GM19463 (cell line): ENCODE data around the gene ALX3.
"Not testable (repeated sequence)": the region's sequence is repeated elsewhere in the genome, so short reads cannot be mapped to it uniquely, and the experiment has no call there.

Source experiments
- ATAC-seq: cut with Tn5 transposase; IDR thresholded peaks from one replicate; pipeline ENCODE4 v1.9.1; 2021; ENCODE audit warnings: mild to moderate bottlenecking, moderate library complexity; ENCODE audit not compliant: unreplicated experiment

The ALX3 gene

GRCh38 chr1:110048923-110049601 lies 21.4 kb downstream of the ALX3 start:
- ATAC-seq, result no peak

- no peak for ATAC-seq
Observed at GRCh38 chr1:110048240-110048639, 22.2 kb downstream of the ALX3 start.

GRCh38 chr1:110047463-110047862 lies 23.0 kb downstream of the ALX3 start:
- ATAC-seq, result no peak

GRCh38 chr1:110043016-110043415 lies 27.5 kb downstream of the ALX3 start:
- ATAC-seq, result no peak

DNA sequence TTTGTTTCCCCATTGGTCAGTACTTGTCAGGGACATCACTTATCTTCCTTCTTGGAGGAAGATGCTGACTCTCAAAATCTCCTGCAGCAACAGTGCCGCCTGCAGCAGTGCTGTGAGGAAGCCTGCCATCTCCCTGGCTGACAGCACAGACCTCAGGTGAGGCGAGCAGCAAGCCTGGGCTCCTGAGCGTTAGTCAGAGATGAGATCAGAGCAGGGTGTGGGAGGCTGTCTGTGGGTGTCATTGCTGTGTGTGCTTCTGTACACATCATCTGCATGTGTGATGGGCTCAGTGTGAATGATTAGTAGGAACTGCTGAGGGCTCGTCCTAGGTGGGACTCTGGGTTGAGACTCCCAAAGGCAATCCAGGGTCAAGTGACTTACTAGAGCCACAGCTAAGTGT lies 29.9 kb downstream of the ALX3 start:
- no peak for ATAC-seq

GRCh38 chr1:110039641-110040040 lies 30.8 kb downstream of the ALX3 start:
- ATAC-seq, result no peak

- ATAC-seq, result no peak
Observed at GRCh38 chr1:110038271-110038670, 32.2 kb downstream of the ALX3 start.

- peak; percentile 14 for ATAC-seq
Observed at GRCh38 chr1:110035236-110035752, 35.2 kb downstream of the ALX3 start.

DNA sequence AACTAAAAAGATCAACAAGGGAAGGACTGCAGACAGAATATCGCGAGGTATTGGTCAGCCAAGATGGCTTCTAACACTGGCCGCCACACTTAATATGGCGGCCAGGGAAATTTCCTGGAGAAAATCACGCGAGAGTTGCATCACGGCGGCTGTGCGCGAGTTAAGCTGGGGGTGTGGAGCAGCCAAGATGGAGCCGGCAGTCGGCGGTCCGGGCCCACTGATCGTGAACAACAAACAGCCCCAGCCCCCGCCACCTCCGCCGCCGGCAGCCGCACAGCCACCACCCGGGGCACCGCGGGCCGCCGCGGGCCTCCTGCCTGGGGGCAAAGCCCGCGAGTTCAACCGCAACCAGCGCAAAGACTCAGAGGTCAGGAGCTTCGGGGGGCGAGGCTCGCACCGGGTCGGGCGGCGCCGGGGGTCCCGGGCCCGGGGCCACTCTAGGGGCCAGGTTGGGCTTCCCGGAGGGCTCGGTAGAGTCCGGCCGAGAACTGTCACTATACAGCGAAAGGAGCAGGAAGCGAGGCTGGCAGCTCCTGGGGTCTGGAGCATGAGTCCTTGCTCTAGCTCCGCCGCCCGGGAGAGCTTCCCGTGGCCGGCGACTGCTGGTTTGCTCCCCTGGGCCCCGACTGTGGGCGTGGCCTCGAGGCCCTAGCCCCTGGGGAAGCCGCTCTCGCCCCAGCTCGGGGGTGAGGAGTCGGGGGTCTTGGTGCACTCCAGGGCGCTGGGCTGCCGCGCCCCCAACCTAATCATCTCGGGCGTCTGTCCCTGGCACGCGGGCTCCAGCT lies 35.8 kb downstream of the ALX3 start, which contains the start of gene STRIP1:
STRIP1 (plus strand) TSS at position 174 of the 785 bp plus-strand sequence; CDS start at position 188, 14 bp downstream.
- peak; percentile 87 for ATAC-seq

DNA sequence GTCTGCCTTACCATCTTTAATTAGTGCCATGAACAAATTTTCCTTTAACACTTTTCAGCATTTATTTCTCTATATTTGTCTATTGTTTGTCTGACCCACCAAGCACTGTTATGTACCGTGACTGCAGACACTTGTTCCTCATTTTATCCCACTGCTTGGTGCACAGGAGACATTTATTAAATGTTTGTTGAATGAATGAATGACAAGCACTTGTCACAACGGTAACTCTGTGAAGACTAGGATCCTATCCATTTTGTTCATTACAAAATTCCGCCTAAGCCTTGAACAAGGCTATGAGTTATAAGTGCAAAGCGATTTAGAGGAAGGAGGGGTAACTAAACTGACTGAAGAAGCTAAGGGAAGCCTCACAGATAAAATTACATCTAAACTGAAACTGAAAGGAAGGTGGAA lies 36.4 kb downstream of the ALX3 start:
- ATAC-seq, result no peak

DNA sequence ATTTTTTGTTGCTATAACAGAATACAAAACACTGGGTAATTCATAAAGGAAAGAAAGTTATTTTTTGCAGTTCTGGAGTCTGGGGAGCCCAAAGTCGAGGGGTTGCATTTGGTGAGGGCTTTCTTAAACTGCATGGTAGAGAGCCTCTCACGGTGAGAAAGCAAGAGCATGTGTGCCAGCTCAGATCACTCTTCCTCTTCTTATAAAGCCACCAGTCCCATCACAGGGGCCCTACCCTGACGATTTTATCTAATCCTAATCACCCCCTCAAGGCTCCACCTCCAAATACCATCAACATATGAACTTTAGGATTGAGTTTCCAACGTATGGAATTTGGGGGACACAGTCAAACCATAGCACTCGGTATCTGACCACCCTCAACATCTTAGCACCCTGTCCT lies 37.1 kb downstream of the ALX3 start:
- ATAC-seq, result no peak

DNA sequence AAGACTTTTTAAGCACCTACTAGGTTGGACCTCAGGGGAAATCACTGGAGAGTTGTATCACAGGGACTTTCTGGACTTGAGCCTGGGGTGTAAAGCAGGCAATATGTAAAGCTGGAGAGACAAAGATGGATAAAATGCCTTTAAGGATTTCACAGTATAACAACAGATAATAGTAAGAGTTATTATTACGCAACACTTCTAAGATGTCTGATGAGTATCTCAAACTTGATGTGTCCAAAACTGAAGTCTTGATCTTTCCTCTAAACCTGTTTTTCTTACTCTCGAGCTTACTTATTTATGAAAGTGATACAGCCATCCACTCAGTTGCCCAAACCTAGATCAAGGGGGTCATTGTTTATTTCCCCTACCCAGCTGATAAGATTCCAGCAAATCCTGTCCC lies 38.1 kb downstream of the ALX3 start:
- no peak for ATAC-seq

- not testable (repeated sequence) for ATAC-seq
Observed at GRCh38 chr1:110030687-110031086, 39.8 kb downstream of the ALX3 start.

- ATAC-seq, result no peak
Observed at GRCh38 chr1:110024613-110025012, 45.9 kb downstream of the ALX3 start.

DNA sequence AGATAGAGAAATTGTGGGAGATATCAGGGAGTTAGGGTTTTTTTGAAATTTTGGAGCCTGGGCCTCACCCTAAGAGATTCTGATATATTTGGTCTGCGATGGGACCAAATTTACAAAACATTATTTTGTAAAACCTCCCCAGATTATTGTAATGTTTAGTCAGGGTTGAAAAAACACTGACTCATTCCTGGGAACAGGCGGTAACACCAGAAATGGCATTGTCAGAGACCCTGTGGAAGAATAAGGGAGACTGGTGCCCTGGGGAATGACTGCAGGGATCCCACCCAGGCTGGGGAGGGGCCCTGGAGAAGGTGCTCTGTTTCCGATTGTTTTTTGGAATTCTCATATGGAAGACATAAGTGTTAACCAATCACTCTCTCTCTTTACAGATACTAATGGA lies 49.2 kb downstream of the ALX3 start:
- ATAC-seq, result no peak

DNA sequence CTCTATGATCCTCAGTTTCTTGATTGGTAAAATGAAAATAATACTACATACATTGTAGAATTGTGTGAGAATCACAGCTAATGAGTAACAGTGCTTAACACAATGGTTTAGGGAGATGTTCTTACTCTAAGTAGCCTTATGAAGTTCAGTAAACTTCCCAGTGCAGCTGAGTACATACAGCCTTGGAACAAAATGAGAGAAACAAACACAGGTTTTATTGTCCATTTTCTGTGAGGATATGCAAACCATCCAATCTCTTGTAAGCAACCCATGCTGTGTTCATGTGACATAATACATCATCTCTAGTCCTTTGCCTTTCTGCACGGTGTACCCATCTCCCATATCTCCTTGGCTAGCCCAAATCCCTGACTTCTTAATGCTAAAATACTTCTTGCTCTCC lies 50.7 kb downstream of the ALX3 start:
- ATAC-seq, result no peak

DNA sequence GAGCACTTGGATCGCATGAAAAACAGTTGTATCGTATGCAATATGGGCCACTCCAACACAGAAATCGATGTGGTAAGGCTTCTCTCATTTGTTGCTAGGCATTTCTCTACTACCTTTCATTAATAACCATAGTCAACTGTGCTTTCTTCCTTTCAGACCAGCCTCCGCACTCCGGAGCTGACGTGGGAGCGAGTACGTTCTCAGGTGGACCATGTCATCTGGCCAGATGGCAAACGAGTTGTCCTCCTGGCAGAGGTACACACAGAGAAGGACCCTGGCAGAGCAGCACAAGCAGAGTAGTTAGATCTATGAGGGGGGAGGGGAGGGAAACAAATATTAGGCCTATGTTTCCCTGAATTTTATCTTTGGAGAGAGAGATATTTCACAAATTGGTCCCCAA lies 52.1 kb downstream of the ALX3 start:
- ATAC-seq, result no peak

- no peak for ATAC-seq
Observed at GRCh38 chr1:110017792-110018191, 52.7 kb downstream of the ALX3 start.

GRCh38 chr1:110012100-110012780 lies 58.2 kb downstream of the ALX3 start:
- ATAC-seq, result peak; percentile 67

DNA sequence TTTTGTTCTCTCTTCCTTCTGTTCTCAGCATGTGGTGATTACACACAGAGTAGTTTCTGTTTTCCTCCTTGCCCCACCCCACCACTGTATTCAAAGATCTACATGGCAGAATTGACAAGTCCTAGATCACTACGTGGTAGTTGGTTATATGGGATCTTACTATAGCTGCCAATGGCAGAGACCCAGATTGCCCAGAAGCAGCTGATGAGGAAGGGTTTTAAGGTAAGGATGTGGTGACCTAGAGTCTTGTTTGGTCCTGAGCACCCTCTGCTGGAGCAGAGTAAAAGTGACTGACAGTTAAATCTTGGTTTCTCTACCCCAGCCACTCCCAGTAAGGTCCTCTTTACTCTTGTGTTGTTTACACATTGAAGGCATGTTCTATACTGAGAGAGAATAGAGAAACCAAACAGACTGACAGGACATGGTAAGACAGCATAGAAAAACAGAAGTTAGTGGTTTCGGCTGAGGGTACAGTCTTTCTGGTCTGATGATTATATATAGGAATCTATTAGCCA lies 58.9 kb downstream of the ALX3 start:
- ATAC-seq, result peak; percentile 93
